ENCODE measurements around the gene NCOA7.

The NCOA7 gene

GRCh38 chr6:125869427-125869826 lies 78.7 kb downstream of the NCOA7 start:
- Histone ChIP-seq H3K79me2 (ENCODE audit: insufficient read depth, low read depth) (no peaks in the 10 kb centered on the region), H3K36me3 (ENCODE audit: insufficient read depth) (no peaks in the 10 kb centered on the region), H3K4me1 (ENCODE audit: low read depth, poor library complexity, severe bottlenecking) (no peaks in the 10 kb centered on the region), H3K4me3 (IDR thresholded peaks at IDR 0.05; ENCODE audit: insufficient read depth, low read depth, low read length) (no peak overlapping the region), H4K20me1 (ENCODE audit: insufficient read depth) (no peaks in the 10 kb centered on the region), H3K4me2 (no peak overlapping the region), H3K27me3 (ENCODE audit: insufficient read depth, low read depth) (no peaks in the 10 kb centered on the region), H2AFZ (ENCODE audit: low read depth) (no peak overlapping the region), H3K27ac (no peak overlapping the region), H3K9ac (no peak overlapping the region)
- no peak for TF ChIP-seq CTCF (conservative IDR thresholded peaks at IDR 0.05; ENCODE audit: low read depth, low read length)

GRCh38 chr6:125871365-125871764 lies 80.6 kb downstream of the NCOA7 start:
- no peak overlapping the region for H3K4me2 ChIP-seq
- no peak overlapping the region for H3K4me3 ChIP-seq (IDR thresholded peaks at IDR 0.05; ENCODE audit: insufficient read depth, low read depth, low read length)

GRCh38 chr6:125872259-125872921 lies 81.6 kb downstream of the NCOA7 start:
- Histone ChIP-seq H3K36me3 (ENCODE audit: insufficient read depth) (no peaks in the 10 kb centered on the region), H3K4me1 (ENCODE audit: low read depth, poor library complexity, severe bottlenecking) (no peaks in the 10 kb centered on the region), H3K27me3 (ENCODE audit: insufficient read depth, low read depth) (no peaks in the 10 kb centered on the region), H3K9ac (no peak overlapping the region), H3K27ac (no peak overlapping the region), H3K79me2 (ENCODE audit: insufficient read depth, low read depth) (no peaks in the 10 kb centered on the region), H4K20me1 (ENCODE audit: insufficient read depth) (no peaks in the 10 kb centered on the region), H2AFZ (ENCODE audit: low read depth) (no peak overlapping the region), H3K4me2 (no peak overlapping the region), H3K4me3 (IDR thresholded peaks at IDR 0.05; ENCODE audit: insufficient read depth, low read depth, low read length) (no peak overlapping the region)
- TF ChIP-seq CTCF (conservative IDR thresholded peaks at IDR 0.05; ENCODE audit: low read depth, low read length): no peak

More at GRCh38 chr6:125871365-125871764, 80.6 kb downstream of the NCOA7 start:
- no peaks in the 10 kb centered on the region for H4K20me1 ChIP-seq (ENCODE audit: insufficient read depth)
- H2AFZ ChIP-seq (ENCODE audit: low read depth): no peak overlapping the region
- no peak overlapping the region for H3K27ac ChIP-seq
- no peaks in the 10 kb centered on the region for H3K36me3 ChIP-seq (ENCODE audit: insufficient read depth)
- no peaks in the 10 kb centered on the region for H3K27me3 ChIP-seq (ENCODE audit: insufficient read depth, low read depth)
- no peaks in the 10 kb centered on the region for H3K4me1 ChIP-seq (ENCODE audit: low read depth, poor library complexity, severe bottlenecking)
- H3K79me2 ChIP-seq (ENCODE audit: insufficient read depth, low read depth): no peaks in the 10 kb centered on the region
- H3K9ac ChIP-seq: no peak overlapping the region
- TF ChIP-seq CTCF (conservative IDR thresholded peaks at IDR 0.05; ENCODE audit: low read depth, low read length): no peak

GRCh38 chr6:125882243-125882642 lies 91.5 kb downstream of the NCOA7 start:
- no peaks in the 10 kb centered on the region for H3K27me3 ChIP-seq (ENCODE audit: insufficient read depth, low read depth)
- no peaks in the 10 kb centered on the region for H4K20me1 ChIP-seq (ENCODE audit: insufficient read depth)
- H3K27ac ChIP-seq: no peak overlapping the region
- H3K4me1 ChIP-seq (ENCODE audit: low read depth, poor library complexity, severe bottlenecking): no peaks in the 10 kb centered on the region
- no peaks in the 10 kb centered on the region for H3K79me2 ChIP-seq (ENCODE audit: insufficient read depth, low read depth)
- no peaks in the 10 kb centered on the region for H3K36me3 ChIP-seq (ENCODE audit: insufficient read depth)
- H3K4me3 ChIP-seq (IDR thresholded peaks at IDR 0.05; ENCODE audit: insufficient read depth, low read depth, low read length): no peak overlapping the region
- H3K4me2 ChIP-seq: no peak overlapping the region
- no peak overlapping the region for H2AFZ ChIP-seq (ENCODE audit: low read depth)
- H3K9ac ChIP-seq: no peak overlapping the region
- TF ChIP-seq CTCF (conservative IDR thresholded peaks at IDR 0.05; ENCODE audit: low read depth, low read length): no peak
